Karpas-422 (cell line): ENCODE measurements around the gene MNT. TPM values are rescaled to one million over a fixed set of nuclear protein-coding genes. Genes with fewer than 3 reads are reported as not detected.

Experiments
- DNase-seq: peaks from one replicate; pipeline ENCODE4 v3.0.0-alpha.2; 2015
- H2AFZ ChIP-seq: fragments of 200-600 bp; sonication (generic); 2 replicates; pipeline ENCODE4 v1.6.1; 2014; ENCODE audit warnings: antibody characterized with exemption, low read length, mixed read lengths
- H3K27ac ChIP-seq: fragments of 200-600 bp; sonication (generic); 2 replicates; pipeline ENCODE4 v1.5.1; 2014; ENCODE audit warnings: mild to moderate bottlenecking, low read length, moderate library complexity
- H3K27me3 ChIP-seq: fragments of 200-600 bp; sonication (generic); 2 replicates; pipeline ENCODE4 v1.6.1; 2014; ENCODE audit warnings: low read length, mixed read lengths
- H3K36me3 ChIP-seq: fragments of 200-600 bp; sonication (generic); 2 replicates; pipeline ENCODE4 v1.6.1; 2014; ENCODE audit warnings: low read length, mixed read lengths; ENCODE audit not compliant: insufficient read depth
- H3K4me1 ChIP-seq: fragments of 200-600 bp; sonication (generic); 2 replicates; pipeline ENCODE4 v1.6.1; 2014; ENCODE audit warnings: mild to moderate bottlenecking, low read length, mixed read lengths
- H3K4me2 ChIP-seq: fragments of 200-600 bp; sonication (generic); 2 replicates; pipeline ENCODE4 v1.6.1; 2014; ENCODE audit warnings: low read length, low read depth, mild to moderate bottlenecking; ENCODE audit not compliant: poor library complexity, severe bottlenecking
- H3K4me3 ChIP-seq: fragments of 200-600 bp; sonication (generic); 2 replicates; pipeline ENCODE4 v1.5.1; 2014; ENCODE audit warnings: mild to moderate bottlenecking, antibody characterized with exemption, low read length, mixed read lengths
- H3K79me2 ChIP-seq: fragments of 200-600 bp; sonication (generic); 2 replicates; pipeline ENCODE4 v1.6.1; 2014; ENCODE audit warnings: mild to moderate bottlenecking, low read length, mixed read lengths
- H3K9ac ChIP-seq: fragments of 200-600 bp; sonication (generic); 2 replicates; pipeline ENCODE4 v1.6.0; 2014; ENCODE audit warnings: low read length
- H3K9me2 ChIP-seq: fragments of 200-600 bp; sonication (generic), shearing (Covaris generic); replicated peaks from 2 replicates; pipeline ENCODE4 v1.6.0; 2014; ENCODE audit warnings: mild to moderate bottlenecking, low read length, moderate library complexity; ENCODE audit not compliant: insufficient read depth
- H3K9me3 ChIP-seq: fragments of 300-700, 200-600 bp; sonication (generic); 2 replicates; pipeline ENCODE4 v1.6.1; 2014; ENCODE audit warnings: low read length, mixed read lengths
- H4K20me1 ChIP-seq: fragments of 200-600 bp; sonication (generic); 2 replicates; pipeline ENCODE4 v1.6.1; 2014; ENCODE audit warnings: mild to moderate bottlenecking, antibody characterized with exemption, low read length, low read depth; ENCODE audit not compliant: insufficient read depth
- total RNA-seq: library from RNA; depleted of rRNA; stranded (reverse); fragments of >200 nt; shearing (Covaris generic); gene quantifications from 2 replicates; pipeline ENCODE4 v1.2.3, GENCODE V29; 2014; ENCODE audit warnings: low replicate concordance

Gene MNT
- total RNA-seq, 1 experiment from 2014 or later, result 6.3 TPM

DNA sequence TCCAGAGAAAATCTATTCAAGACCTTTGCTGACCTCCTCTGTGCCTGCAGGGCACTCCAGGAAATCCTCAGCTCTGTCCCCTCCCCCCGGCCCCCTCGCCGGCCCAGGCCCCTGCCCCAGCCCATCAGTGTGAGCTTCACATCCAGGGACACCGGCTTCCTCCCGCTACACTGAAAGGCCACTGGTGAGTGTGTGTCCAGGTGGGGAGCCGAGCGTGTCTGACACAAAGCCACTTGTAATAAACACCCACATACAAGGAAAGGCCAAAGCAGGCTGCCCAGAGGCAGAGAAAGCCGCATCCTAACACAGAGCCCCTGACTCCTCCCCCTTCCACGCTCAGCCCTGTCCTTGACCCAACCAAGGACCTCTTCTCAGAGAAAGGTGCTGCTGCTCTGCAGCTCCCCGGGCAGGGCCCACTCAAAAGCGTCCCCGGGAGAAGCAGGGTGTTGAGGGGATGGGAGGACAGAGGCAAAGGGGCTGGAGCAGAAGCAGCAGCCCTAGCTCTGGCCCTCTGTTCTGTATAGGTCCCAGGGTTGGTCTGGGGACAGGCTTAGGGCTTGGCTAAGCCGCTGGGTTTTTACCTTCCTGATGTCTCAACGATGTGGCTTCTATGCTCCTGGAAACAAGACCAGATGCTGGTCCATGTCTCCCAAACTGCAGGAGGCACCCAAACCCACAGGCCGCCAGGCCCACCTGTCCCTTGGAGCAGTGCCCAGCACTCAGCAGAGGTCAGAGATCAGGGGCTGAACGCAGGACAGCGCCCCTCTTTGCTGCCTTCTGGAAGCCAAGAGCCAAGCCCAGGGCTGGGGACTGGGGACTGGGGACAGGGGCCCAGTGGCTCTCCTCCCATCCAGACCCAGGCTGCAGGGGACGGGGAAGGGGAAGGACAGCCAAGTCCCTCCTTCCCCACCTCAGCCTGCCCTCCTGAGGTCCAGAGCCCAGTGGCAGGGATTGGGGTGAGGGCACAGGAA is 15.3 kb downstream of the MNT start:
- Histone ChIP-seq H3K9me3 (no peaks in the 10 kb centered on the region), H3K4me2 (no peak overlapping the region), H3K9ac (no peak overlapping the region)

DNA sequence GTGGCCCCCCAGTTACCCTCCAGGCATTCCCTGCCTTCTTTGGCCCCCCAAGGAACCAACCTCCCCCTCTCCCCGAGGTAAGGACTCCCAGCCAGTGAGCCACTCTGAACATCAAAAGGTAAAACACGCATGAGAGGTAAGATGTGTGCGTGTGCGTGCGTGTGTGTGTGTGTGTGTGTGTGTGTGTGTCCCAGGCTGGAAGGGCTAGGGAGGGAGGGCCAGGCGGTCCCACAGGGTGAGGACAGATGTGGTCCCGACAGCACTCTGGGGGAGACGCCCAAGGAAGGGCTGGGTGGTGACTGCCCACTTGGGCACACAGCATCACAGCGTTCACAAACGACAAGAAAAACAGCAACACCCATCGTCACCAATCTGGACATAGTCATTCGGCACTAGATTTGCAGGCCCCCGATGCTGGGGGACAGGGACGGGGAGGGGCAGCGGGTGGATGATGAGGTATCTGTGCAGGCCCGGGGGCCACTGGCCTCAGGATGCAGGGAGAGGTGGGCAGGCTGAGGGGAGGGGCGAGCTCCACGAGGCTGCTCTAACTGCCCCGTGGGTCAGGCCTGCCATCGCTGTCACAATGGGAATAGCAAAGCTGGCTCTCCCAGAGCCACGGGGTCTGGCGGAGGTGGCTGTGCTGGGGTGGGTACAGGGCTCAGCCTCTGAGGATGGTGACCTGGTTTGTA is 16.3 kb downstream of the MNT start:
- no peak overlapping the region for H3K9ac ChIP-seq
- no peak overlapping the region for H3K27ac ChIP-seq
- DNase-seq, result no peak
- H2AFZ ChIP-seq, result no peak overlapping the region
- H3K4me3 ChIP-seq, result no peak overlapping the region
- no peaks in the 10 kb centered on the region for H3K9me2 ChIP-seq
- H3K36me3 ChIP-seq, result 0 out of 2 replicates have a peak, but pooled peaks cover 8% of the 10 kb centered on the region
- no peaks in the 10 kb centered on the region for H3K9me3 ChIP-seq
- H3K4me1 ChIP-seq, result peaks cover 4% of the 10 kb centered on the region; the same call in 1 of the 2 replicates
- H3K27me3 ChIP-seq, result no peaks in the 10 kb centered on the region
- H4K20me1 ChIP-seq, result no peaks in the 10 kb centered on the region
- H3K4me2 ChIP-seq, result no peak overlapping the region
- no peaks in the 10 kb centered on the region for H3K79me2 ChIP-seq

More for the DNA sequence above, 15.3 kb downstream of the MNT start:
- Histone ChIP-seq H3K27ac (no peak overlapping the region), H4K20me1 (no peaks in the 10 kb centered on the region), H3K27me3 (no peaks in the 10 kb centered on the region), H3K4me1 (peaks cover 4% of the 10 kb centered on the region; the same call in 1 of the 2 replicates), H3K4me3 (no peak overlapping the region), H3K36me3 (0 out of 2 replicates have a peak, but pooled peaks cover 12% of the 10 kb centered on the region), H3K79me2 (peaks cover 8% of the 10 kb centered on the region), H3K9me2 (no peaks in the 10 kb centered on the region), H2AFZ (no peak overlapping the region)
- DNase-seq, result no peak

DNA sequence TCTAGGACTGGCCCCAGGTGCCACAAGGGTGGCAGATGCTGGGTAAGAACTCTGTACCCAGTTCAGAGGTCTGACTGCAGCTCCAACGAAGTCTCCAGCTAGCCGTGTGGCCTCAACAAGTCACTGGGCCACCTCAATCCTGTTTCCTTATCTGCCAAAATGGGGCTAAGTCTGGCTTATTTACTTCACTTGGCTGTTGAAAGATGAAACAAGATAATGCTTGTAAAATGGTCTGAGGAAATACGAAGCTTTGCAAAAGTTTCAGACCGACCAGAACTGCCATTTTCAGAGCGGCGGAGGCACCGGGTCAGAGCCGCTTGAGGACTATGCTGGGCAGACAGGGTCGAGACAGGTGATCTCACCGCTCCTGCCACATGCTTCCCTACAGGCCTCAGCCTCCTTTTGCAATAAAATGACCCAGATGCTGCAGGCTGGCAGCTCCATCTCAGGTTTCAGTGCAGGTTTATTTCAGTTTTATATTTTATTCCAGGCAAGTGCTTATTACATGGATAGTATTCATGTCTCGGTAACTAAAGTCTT is 17.2 kb downstream of the MNT start:
- Histone ChIP-seq H3K4me2 (no peak overlapping the region), H3K79me2 (no peaks in the 10 kb centered on the region), H3K9me3 (no peaks in the 10 kb centered on the region), H3K27me3 (no peaks in the 10 kb centered on the region), H3K4me1 (peaks cover 4% of the 10 kb centered on the region; the same call in 1 of the 2 replicates), H3K4me3 (no peak overlapping the region), H3K27ac (no peak overlapping the region), H3K9me2 (no peaks in the 10 kb centered on the region), H3K36me3 (0 out of 2 replicates have a peak, but pooled peaks cover 8% of the 10 kb centered on the region), H2AFZ (no peak overlapping the region), H3K9ac (0 out of 2 replicates have a peak overlapping the region, but pooled peaks have one; percentile 20), H4K20me1 (no peaks in the 10 kb centered on the region)
- no peak for DNase-seq

DNA sequence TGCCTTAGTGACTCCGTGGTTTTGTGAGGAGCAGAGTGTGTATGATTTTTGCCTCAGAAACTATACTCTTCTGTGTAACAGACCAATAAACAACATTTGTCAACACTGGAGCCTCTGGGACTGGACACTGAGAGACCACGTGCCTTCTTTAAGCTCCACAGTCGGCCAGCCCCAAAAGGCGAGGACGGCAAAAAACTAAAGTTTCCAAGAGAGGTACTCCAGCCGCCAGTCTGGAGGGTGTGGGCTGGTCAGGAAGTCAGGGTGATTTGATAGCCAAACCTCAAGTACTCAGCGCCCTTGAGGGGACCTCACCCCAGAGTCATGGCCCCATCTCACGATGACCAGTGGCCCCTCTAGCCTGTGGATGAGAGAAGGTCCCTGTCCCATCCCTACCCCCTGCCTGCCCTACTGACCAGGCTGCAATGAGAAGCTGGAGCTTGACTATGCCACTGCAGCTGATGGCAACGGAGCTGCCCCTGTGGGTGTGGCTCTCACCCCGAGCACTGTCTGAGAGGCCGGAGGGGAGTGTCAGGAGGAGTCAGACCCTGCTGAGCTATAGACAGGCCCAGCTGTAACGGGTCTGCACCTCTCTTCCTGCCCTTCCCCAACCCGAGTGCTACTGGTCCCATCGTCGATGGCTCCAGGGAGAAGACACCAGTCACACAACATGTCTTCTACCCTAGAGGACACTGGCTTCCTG is 19.8 kb downstream of the MNT start:
- Histone ChIP-seq H4K20me1 (no peaks in the 10 kb centered on the region), H3K79me2 (no peaks in the 10 kb centered on the region), H3K9me2 (no peaks in the 10 kb centered on the region), H3K27ac (no peak overlapping the region), H3K4me2 (no peak overlapping the region), H3K9ac (no peak overlapping the region), H2AFZ (no peak overlapping the region), H3K4me1 (peaks cover 4% of the 10 kb centered on the region; the same call in 1 of the 2 replicates), H3K27me3 (no peaks in the 10 kb centered on the region), H3K4me3 (no peak overlapping the region), H3K36me3 (peaks cover 8% of the 10 kb centered on the region; the same call in 1 of the 2 replicates), H3K9me3 (no peaks in the 10 kb centered on the region)
- DNase-seq, result no peak

DNA sequence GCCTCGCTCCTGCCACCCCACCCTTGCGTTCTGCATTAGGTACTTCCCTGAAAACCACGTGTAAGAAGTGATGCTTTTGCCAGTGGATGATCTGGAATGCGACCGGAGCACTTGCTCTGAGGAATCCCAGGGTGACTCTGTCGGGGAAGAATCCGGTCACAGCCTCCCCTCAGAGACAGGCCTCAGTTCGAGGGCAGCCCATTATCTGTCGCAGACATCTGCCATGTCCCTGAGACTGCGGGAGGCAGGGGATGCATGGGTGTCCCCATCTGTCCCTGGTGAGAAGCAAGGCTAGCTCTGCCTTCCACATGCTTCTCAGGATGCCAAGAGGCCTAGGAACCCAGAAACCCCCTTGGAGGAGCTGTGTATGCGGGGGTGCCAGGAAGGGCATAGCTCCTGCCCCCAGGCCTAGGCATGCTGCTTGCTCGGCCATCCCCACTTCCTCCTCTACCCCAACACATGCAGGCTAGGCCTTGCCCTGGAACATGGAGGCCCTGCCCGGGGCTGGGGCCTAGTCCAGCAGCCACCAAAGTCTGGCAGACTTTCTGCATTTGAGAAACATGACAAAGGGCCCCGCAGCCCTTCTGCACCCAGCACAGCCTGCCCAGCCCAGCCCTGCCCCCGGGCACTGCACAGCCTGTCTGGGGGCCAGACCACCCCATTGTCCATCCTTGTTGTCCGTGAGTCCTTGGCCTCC is 20.5 kb downstream of the MNT start:
- Histone ChIP-seq H3K4me3 (no peak overlapping the region), H2AFZ (no peak overlapping the region), H3K9me2 (no peaks in the 10 kb centered on the region), H3K9me3 (no peaks in the 10 kb centered on the region), H4K20me1 (no peaks in the 10 kb centered on the region), H3K27ac (no peak overlapping the region), H3K4me1 (peaks cover 4% of the 10 kb centered on the region; the same call in 1 of the 2 replicates), H3K27me3 (no peaks in the 10 kb centered on the region), H3K79me2 (no peaks in the 10 kb centered on the region), H3K4me2 (no peak overlapping the region), H3K9ac (no peak overlapping the region), H3K36me3 (peaks cover 8% of the 10 kb centered on the region; the same call in 1 of the 2 replicates)
- DNase-seq, result no peak

DNA sequence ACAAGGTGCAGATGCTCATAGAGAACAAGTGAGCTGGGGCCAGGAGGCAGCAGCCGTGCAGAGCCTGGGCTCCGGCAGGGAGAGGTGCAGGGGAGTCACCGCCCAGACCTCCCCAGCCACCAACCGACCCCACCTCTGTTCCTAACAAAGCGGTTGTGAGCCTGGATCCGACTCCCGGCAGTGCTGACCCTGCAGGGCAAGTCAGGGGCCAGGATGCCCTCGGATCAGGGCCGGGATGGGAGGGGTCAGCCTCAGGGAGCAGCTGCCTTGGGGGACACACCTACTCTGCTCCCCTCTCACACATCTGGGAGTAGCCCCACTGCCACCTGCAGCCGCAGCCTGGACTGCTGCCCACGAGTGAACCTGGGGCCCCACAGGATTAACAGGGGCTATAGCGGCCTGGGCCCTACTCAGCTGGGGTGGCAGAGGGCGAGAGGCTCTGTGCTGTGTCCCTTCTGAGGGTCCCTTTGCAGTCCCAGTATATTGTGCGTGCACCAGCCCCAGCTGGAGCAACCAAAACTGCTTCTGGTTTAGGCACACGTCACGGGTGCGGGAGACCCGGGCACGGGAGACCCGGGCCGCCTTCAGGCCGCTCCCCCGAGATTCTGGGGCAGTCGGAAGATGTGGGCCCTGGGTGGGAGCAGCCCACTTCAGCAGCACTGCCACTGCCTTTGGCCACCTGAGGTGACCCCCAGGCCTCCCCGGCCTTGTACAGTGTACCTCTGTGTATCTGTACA is 21.2 kb downstream of the MNT start:
- Histone ChIP-seq H3K9ac (no peak overlapping the region), H2AFZ (no peak overlapping the region), H3K36me3 (peaks cover 8% of the 10 kb centered on the region; the same call in 1 of the 2 replicates), H3K9me3 (no peaks in the 10 kb centered on the region), H4K20me1 (no peaks in the 10 kb centered on the region), H3K27ac (no peak overlapping the region), H3K4me3 (no peak overlapping the region), H3K4me2 (no peak overlapping the region), H3K9me2 (no peaks in the 10 kb centered on the region), H3K79me2 (no peaks in the 10 kb centered on the region), H3K27me3 (no peaks in the 10 kb centered on the region), H3K4me1 (peaks cover 4% of the 10 kb centered on the region; the same call in 1 of the 2 replicates)
- DNase-seq, result no peak

DNA sequence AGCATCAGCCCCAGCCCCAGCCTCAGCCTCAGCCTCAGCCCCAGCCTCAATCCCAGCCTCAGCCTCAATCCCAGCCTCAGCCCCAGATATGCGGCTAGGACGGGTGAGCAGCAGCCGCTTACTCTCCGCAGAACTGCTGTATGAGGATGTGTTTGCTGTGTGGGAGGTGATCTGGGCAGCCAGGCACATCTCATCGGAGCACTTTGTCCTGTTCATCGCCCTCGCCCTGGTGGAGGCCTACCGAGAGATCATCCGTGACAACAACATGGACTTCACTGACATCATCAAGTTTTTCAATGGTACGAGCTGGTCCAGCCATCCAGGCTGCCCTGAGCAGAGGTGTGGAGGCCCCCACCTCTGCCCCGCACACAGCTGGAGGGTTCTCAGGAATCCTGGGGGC is 22.0 kb downstream of the MNT start:
- peaks cover 8% of the 10 kb centered on the region; the same call in 1 of the 2 replicates for H3K36me3 ChIP-seq
- no peak overlapping the region for H3K9ac ChIP-seq
- no peaks in the 10 kb centered on the region for H4K20me1 ChIP-seq
- no peaks in the 10 kb centered on the region for H3K9me3 ChIP-seq
- H2AFZ ChIP-seq, result no peak overlapping the region
- peaks cover 4% of the 10 kb centered on the region; the same call in 1 of the 2 replicates for H3K4me1 ChIP-seq
- H3K27ac ChIP-seq, result no peak overlapping the region
- H3K27me3 ChIP-seq, result no peaks in the 10 kb centered on the region
- H3K79me2 ChIP-seq, result no peaks in the 10 kb centered on the region
- H3K9me2 ChIP-seq, result no peaks in the 10 kb centered on the region
- no peak overlapping the region for H3K4me3 ChIP-seq
- no peak for DNase-seq
- H3K4me2 ChIP-seq, result no peak overlapping the region
